Lung (tissue), 16 donors: ENCODE results near the gene BTBD8. TPM values are rescaled to one million over a fixed set of nuclear protein-coding genes. Genes with fewer than 3 reads are reported as not detected.

Source experiments
- ATAC-seq: fragments of 200-7000 bp; cut with Tn5 transposase; one replicate; pipeline ENCODE4 v1.9.1; 2020; ENCODE audit warnings: moderate number of reproducible peaks; ENCODE audit not compliant: insufficient read depth, low FRiP score
- DNase-seq, 3 donors: peaks; one replicate each; pipeline ENCODE4 v3.0.0-alpha.2; 2013 to 2017
- H3K27ac ChIP-seq, 2 donors: one replicate each; pipeline ENCODE4 v1.5.1; 2013; ENCODE audit warnings: mild to moderate bottlenecking in 2 of 2, moderate library complexity in 2 of 2, control low read depth in 1 of 2, inconsistent platforms in 1 of 2, low read depth in 1 of 2, low read length in 1 of 2
- H3K27me3 ChIP-seq, 3 donors: one replicate each; pipeline ENCODE4 v1.5.1; 2013; ENCODE audit warnings: low read length in 2 of 3; ENCODE audit not compliant: control insufficient read depth in 3 of 3, insufficient read depth in 3 of 3
- H3K36me3 ChIP-seq, 4 donors: one replicate each; pipeline ENCODE4 v1.5.1; 2013; ENCODE audit warnings: low read length in 4 of 4, mild to moderate bottlenecking in 1 of 4, moderate library complexity in 1 of 4; ENCODE audit not compliant: control insufficient read depth in 4 of 4, insufficient read depth in 4 of 4
- H3K4me1 ChIP-seq, 5 donors: one replicate each; pipeline ENCODE4 v1.5.1; 2013; ENCODE audit warnings: low read length in 5 of 5, mild to moderate bottlenecking in 2 of 5, moderate library complexity in 1 of 5; ENCODE audit not compliant: control insufficient read depth in 5 of 5, insufficient read depth in 5 of 5
- H3K4me3 ChIP-seq: one replicate; pipeline ENCODE4 v1.5.1; 2013; ENCODE audit warnings: mild to moderate bottlenecking, control low read depth, moderate library complexity
- H3K9ac ChIP-seq, 2 donors: one replicate each; pipeline ENCODE4 v1.5.1; 2013; ENCODE audit warnings: low read length in 2 of 2, control low read depth in 1 of 2; ENCODE audit not compliant: insufficient read depth in 1 of 2
- H3K9me3 ChIP-seq, 4 donors: one replicate each; pipeline ENCODE4 v1.5.1; 2013; ENCODE audit warnings: low read length in 3 of 4, mild to moderate bottlenecking in 1 of 4, moderate library complexity in 1 of 4; ENCODE audit not compliant: control insufficient read depth in 4 of 4, insufficient read depth in 3 of 4
- WGBS, 2 donors: extraction: QIAGEN DNeasy Blood & Tissue Kit; methylation state at CpG; one replicate each; pipeline ENCODE4 v1.1.7; 2013; 5-methylcytosine and 5-hydroxymethylcytosine counted together
- long read RNA-seq, 5 donors: transcript quantifications; one replicate each; lab custom pipeline, GENCODE V29; 2026
- polyA plus RNA-seq, 2 donors: library from polyadenylated mRNA; stranded (reverse); fragments of 200-250 nt; gene quantifications; one replicate each; pipeline ENCODE4 v1.2.1, GENCODE V29; 2013
- total RNA-seq, 2 donors: library from RNA; depleted of rRNA in 1 of 2; stranded (reverse); fragments of >200 nt in 1 of 2; gene quantifications; one replicate each; pipeline ENCODE4 v1.2.1, GENCODE V29; 2014 to 2021
- TF ChIP-seq, protein P1 (sequence below): IDR thresholded peaks from 2 replicates; pipeline ENCODE4 v1.5.1; 2012; ENCODE audit warnings: mild to moderate bottlenecking; ENCODE audit errors: control extremely low read depth, extremely low read depth
- donor health status: control.
- donor health status: control.
- donor health status: Bipolar disorder and iron deficiency.
- donor health status: healthy.
- donor health status: DM: yes; HTN: yes; CAD: no.

The BTBD8 gene
- total RNA-seq (10 to 100 TPM in 1 of 2 donors, 1 to 10 TPM in 1; 3.0 to 14.1 TPM), polyA plus RNA-seq (1 to 10 TPM in 1 of 2 donors, under 1 TPM in 1; 0.58 to 1.2 TPM)
- long read RNA-seq, donor 1, partial matches to known transcripts, result 0 of 2 reads
- long read RNA-seq, donor 1, other reads (novel, unspliced or antisense), result 0 of 2 reads
- long read RNA-seq, donor 2, partial matches to known transcripts, result 5 of 5 reads
- long read RNA-seq, donor 2, other reads (novel, unspliced or antisense), result 0 of 5 reads
- long read RNA-seq, donor 3, result 0 reads
- long read RNA-seq, donor 4, result 0 reads
- long read RNA-seq, donor 5, result 0 reads

- peaks cover 0 to 4% (median 0%) of the 10 kb centered on the region in 4 donors for H3K36me3 ChIP-seq
- peak within 1 kb of the TSS; percentile 48 to 63 for H3K27ac ChIP-seq
- peak; percentile 93 for ATAC-seq
- peaks cover 0 to 9% (median 0%) of the 10 kb centered on the region in 5 donors for H3K4me1 ChIP-seq
- DNase-seq, result peak; percentile 86 to 91 (median 86)
- TF ChIP-seq, protein P1, sequence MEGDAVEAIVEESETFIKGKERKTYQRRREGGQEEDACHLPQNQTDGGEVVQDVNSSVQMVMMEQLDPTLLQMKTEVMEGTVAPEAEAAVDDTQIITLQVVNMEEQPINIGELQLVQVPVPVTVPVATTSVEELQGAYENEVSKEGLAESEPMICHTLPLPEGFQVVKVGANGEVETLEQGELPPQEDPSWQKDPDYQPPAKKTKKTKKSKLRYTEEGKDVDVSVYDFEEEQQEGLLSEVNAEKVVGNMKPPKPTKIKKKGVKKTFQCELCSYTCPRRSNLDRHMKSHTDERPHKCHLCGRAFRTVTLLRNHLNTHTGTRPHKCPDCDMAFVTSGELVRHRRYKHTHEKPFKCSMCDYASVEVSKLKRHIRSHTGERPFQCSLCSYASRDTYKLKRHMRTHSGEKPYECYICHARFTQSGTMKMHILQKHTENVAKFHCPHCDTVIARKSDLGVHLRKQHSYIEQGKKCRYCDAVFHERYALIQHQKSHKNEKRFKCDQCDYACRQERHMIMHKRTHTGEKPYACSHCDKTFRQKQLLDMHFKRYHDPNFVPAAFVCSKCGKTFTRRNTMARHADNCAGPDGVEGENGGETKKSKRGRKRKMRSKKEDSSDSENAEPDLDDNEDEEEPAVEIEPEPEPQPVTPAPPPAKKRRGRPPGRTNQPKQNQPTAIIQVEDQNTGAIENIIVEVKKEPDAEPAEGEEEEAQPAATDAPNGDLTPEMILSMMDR, result no peak
- no peaks in the 10 kb centered on the region for H3K27me3 ChIP-seq
- peak within 1 kb of the TSS; percentile 76 for H3K4me3 ChIP-seq
- H3K9ac ChIP-seq, result peak within 1 kb of the TSS; percentile 86 to 90
- 0 to 1% methylated on average over 54 to 55 of the region's 55 CpGs for WGBS, 2 donors
- H3K9me3 ChIP-seq, result peaks cover 0 to 5% (median 1%) of the 10 kb centered on the region in 4 donors
Observed at GRCh38 chr1:92080128-92080985, at the start of gene BTBD8. TSS of gene BTBD8 (plus strand) at chr1:92080345. CDS start at chr1:92080572, 227 bp downstream.

- peak overlapping the region in 1 of 2 donors; percentile 34 for H3K9ac ChIP-seq
Observed at GRCh38 chr1:92030656-92031107, 49.5 kb upstream of the BTBD8 start.

DNA sequence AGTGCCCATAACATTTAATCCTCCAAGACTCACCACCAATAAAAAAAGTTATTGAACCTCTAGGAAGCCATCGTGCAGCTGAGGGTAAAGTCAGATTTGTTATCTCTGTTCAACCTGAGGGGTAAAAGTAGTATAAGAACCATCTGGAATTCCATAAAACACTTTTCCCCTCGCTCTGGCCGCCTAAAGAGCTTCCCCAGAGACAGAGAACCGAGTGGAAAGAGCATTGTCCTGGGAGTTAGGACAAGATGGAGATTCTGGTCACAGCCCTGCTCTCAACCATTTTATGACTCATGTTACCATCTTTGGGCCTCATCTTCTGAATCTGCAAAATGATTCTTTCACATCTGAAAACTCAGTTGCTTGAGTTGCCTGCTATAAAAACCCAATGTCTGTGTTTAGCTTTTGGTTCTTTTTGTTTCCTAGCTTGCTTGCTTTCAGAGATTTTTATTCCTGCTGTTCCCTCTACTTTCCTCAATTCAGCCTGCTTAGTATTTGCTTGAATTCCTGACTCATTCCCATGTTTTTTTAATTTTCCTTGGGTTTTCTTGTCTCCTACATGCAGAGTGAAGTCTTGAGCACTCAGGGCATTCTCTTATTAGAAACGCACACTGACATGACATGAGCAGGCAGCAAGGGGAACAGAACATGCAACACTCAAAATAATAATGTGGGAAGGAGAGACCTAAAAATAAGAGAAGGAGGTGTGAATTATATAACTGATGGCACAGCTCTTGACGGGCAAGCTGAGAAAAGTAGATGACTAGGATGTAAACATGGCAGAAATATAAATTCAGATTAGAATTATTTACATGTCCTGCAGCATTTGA, 48.6 kb upstream of the BTBD8 start:
- peaks cover 0 to 5% (median 3%) of the 10 kb centered on the region in 5 donors for H3K4me1 ChIP-seq
- H3K9me3 ChIP-seq, result no peaks in the 10 kb centered on the region
- 80 to 86% methylated on average over 6 of the region's 6 CpGs for WGBS, 2 donors
- H3K27ac ChIP-seq, result no peak overlapping the region
- peaks cover 0 to 6% (median 0%) of the 10 kb centered on the region in 3 donors for H3K27me3 ChIP-seq
- DNase-seq, result no peak
- ATAC-seq, result no peak
- no peak overlapping the region for H3K4me3 ChIP-seq
- TF ChIP-seq, protein P1, result no peak
- no peak overlapping the region for H3K9ac ChIP-seq
- H3K36me3 ChIP-seq, result no peaks in the 10 kb centered on the region

More at GRCh38 chr1:92030656-92031107, 49.5 kb upstream of the BTBD8 start:
- H3K36me3 ChIP-seq, result no peaks in the 10 kb centered on the region
- peak overlapping the region in 1 of 2 donors; percentile 80 for H3K27ac ChIP-seq
- H3K4me3 ChIP-seq, result no peak overlapping the region
- 15 to 25% methylated on average over 4 of the region's 4 CpGs for WGBS, 2 donors
- peaks cover 0 to 5% (median 3%) of the 10 kb centered on the region in 5 donors for H3K4me1 ChIP-seq
- ATAC-seq, result no peak
- TF ChIP-seq, protein P1, result no peak
- peak in 2 of 3 donors; percentile 31 to 60 for DNase-seq
- H3K9me3 ChIP-seq, result no peaks in the 10 kb centered on the region
- peaks cover 0 to 6% (median 0%) of the 10 kb centered on the region in 3 donors for H3K27me3 ChIP-seq
